ENCODE data around the gene CROCC2. TPM values are rescaled to one million over a fixed set of nuclear protein-coding genes. Genes with fewer than 3 reads are reported as not detected.

The CROCC2 gene
- total RNA-seq, 4 donors from 2014 or later = not detected

GRCh38 chr2:240985881-240986786, 80.0 kb downstream of the CROCC2 start:
- no peak for TF ChIP-seq CTCF (IDR thresholded peaks at IDR 0.05)
- no peak for TF ChIP-seq POLR2A (IDR thresholded peaks at IDR 0.05)
- TF ChIP-seq EP300 (IDR thresholded peaks at IDR 0.05; ENCODE audit: low read depth) = no peak
- no peak for TF ChIP-seq POLR2AphosphoS5 (IDR thresholded peaks at IDR 0.05)
- H3K27ac ChIP-seq = no peak overlapping the region
- peaks cover 12 to 29% (median 13%) of the 10 kb centered on the region in 4 donors for H3K4me1 ChIP-seq
- in situ Hi-C loops (cut with MboI; ENCODE audit: low pct_ligation_motif_present in 1 of 4, low pct_unique_long_range_greater_than_20kb in 1 of 4, low sequenced_read_pairs in 3 of 4) (no loop called here), intact Hi-C loops (cut with DNase I; ENCODE audit: low total_unique reads) (loop anchor here (5.0 kb wide), 1 partner anchor 861 kb away; no protein-coding TSS in a partner anchor)
- H3K4me3 ChIP-seq = no peak overlapping the region
- 68% methylated on average over 20 of the region's 20 CpGs; no CpG with 5 or more reads in 1 of the 2 donors for WGBS, 2 donors (ENCODE audit: low coverage in 1 of 2)
- peaks cover 22% of the 10 kb centered on the region for H3K27me3 ChIP-seq
- H3K9me3 ChIP-seq = no peaks in the 10 kb centered on the region
- peak; percentile 5 for DNase-seq
- H3K36me3 ChIP-seq = no peaks in the 10 kb centered on the region

GRCh38 chr2:240986787-240987411, 80.8 kb downstream of the CROCC2 start:
- H3K36me3 ChIP-seq = no peaks in the 10 kb centered on the region
- DNase-seq = peak; percentile 28
- in situ Hi-C loops (cut with MboI; ENCODE audit: low pct_ligation_motif_present in 1 of 4, low pct_unique_long_range_greater_than_20kb in 1 of 4, low sequenced_read_pairs in 3 of 4) (no loop called here), intact Hi-C loops (cut with DNase I; ENCODE audit: low total_unique reads) (loop anchor here (5.0 kb wide), 1 partner anchor 860 kb away; no protein-coding TSS in a partner anchor)
- no peak overlapping the region for H3K4me3 ChIP-seq
- TF ChIP-seq CTCF (IDR thresholded peaks at IDR 0.05) (no peak), POLR2AphosphoS5 (IDR thresholded peaks at IDR 0.05) (no peak), EP300 (IDR thresholded peaks at IDR 0.05; ENCODE audit: low read depth) (no peak), POLR2A (IDR thresholded peaks at IDR 0.05) (no peak)
- WGBS, 2 donors (ENCODE audit: low coverage in 1 of 2) = 11% methylated on average over 6 of the region's 11 CpGs; no CpG with 5 or more reads in 1 of the 2 donors
- H3K4me1 ChIP-seq = peaks cover 12 to 35% (median 13%) of the 10 kb centered on the region in 4 donors
- H3K9me3 ChIP-seq = no peaks in the 10 kb centered on the region
- peaks cover 20% of the 10 kb centered on the region for H3K27me3 ChIP-seq
- peak overlapping the region in 2 of 4 donors; percentile 21 to 28 for H3K27ac ChIP-seq

GRCh38 chr2:240987588-240987987, 81.5 kb downstream of the CROCC2 start:
- H3K4me3 ChIP-seq = no peak overlapping the region
- 69% methylated on average over 6 of the region's 6 CpGs; no CpG with 5 or more reads in 1 of the 2 donors for WGBS, 2 donors (ENCODE audit: low coverage in 1 of 2)
- no peaks in the 10 kb centered on the region for H3K36me3 ChIP-seq
- H3K27ac ChIP-seq = peak overlapping the region in 1 of 4 donors; percentile 41
- intact Hi-C loops (cut with DNase I; ENCODE audit: low total_unique reads) (loop anchor here (5.0 kb wide), 1 partner anchor 860 kb away; no protein-coding TSS in a partner anchor), in situ Hi-C loops (cut with MboI; ENCODE audit: low pct_ligation_motif_present in 1 of 4, low pct_unique_long_range_greater_than_20kb in 1 of 4, low sequenced_read_pairs in 3 of 4) (no loop called here)
- H3K4me1 ChIP-seq = peaks cover 12 to 42% (median 16%) of the 10 kb centered on the region in 4 donors
- H3K27me3 ChIP-seq = peaks cover 13% of the 10 kb centered on the region
- TF ChIP-seq POLR2A (IDR thresholded peaks at IDR 0.05) (no peak), POLR2AphosphoS5 (IDR thresholded peaks at IDR 0.05) (no peak), CTCF (IDR thresholded peaks at IDR 0.05) (no peak), EP300 (IDR thresholded peaks at IDR 0.05; ENCODE audit: low read depth) (no peak)
- H3K9me3 ChIP-seq = no peaks in the 10 kb centered on the region
- peak; percentile 21 for DNase-seq

- peaks cover 12 to 41% (median 16%) of the 10 kb centered on the region in 4 donors for H3K4me1 ChIP-seq
- peak; percentile 7 for DNase-seq
- H3K4me3 ChIP-seq = no peak overlapping the region
- no peaks in the 10 kb centered on the region for H3K9me3 ChIP-seq
- H3K36me3 ChIP-seq = no peaks in the 10 kb centered on the region
- WGBS, 2 donors (ENCODE audit: low coverage in 1 of 2) = 94 to 100% methylated on average over 1 to 3 of the region's 3 CpGs
- H3K27ac ChIP-seq = peak overlapping the region in 1 of 4 donors; percentile 41
- intact Hi-C loops (cut with DNase I; ENCODE audit: low total_unique reads) = loop anchor here (5.0 kb wide), 1 partner anchor 859 kb away; no protein-coding TSS in a partner anchor
- TF ChIP-seq CTCF (IDR thresholded peaks at IDR 0.05) (no peak), POLR2AphosphoS5 (IDR thresholded peaks at IDR 0.05) (no peak), POLR2A (IDR thresholded peaks at IDR 0.05) (no peak), EP300 (IDR thresholded peaks at IDR 0.05; ENCODE audit: low read depth) (no peak)
- in situ Hi-C loops (cut with MboI; ENCODE audit: low pct_ligation_motif_present in 1 of 4, low pct_unique_long_range_greater_than_20kb in 1 of 4, low sequenced_read_pairs in 3 of 4) = no loop called here
- peaks cover 7% of the 10 kb centered on the region for H3K27me3 ChIP-seq
Observed at GRCh38 chr2:240988146-240988545, 82.0 kb downstream of the CROCC2 start.
